Measurements from ENCODE around the gene ARVCF.

The ARVCF gene

DNA sequence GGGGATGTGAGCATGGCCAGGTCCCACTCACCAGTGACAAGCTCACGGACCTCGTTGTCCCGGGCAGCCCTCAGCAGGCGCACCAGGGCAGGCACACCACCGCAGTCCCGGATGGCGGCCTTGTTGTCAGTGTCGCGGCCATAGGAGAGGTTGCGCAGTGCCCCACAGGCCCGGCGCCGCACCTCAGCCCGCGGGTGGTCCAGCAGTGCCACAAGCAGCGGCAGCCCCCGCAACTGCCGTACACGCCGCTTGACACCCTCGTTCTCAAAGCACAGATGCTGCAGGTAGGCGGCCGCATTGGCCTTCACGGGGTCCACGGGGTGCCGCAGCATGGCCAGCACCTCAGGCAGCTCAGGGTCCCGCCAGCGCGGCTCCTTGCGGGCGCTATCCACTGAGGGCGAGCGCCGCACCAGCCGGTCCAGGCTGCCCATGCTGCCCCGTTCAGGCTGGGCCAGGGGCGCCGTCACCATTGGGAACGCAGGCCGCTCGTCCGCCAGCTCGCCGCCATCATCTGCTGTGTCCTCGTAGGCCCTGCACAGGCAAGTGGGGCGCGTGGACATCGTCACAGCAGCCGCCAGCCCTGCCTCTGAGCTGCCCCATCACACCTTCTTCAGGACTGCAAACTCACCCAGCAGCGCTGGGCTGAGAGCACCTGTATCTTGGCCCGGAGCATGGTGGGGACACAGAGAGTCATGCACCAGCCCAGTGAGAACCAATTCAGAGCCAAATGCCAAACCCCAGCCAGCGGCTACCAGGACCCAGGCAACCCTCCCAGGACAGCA is 36.7 kb downstream of the ARVCF start:
- DNase-seq (ENCODE audit: low read depth in 1 of 2, low spot score in 1 of 2), result no peak
- no peak for TF ChIP-seq JUND (IDR thresholded peaks at IDR 0.05; ENCODE audit: low read depth)
- in situ Hi-C loops (cut with HindIII; ENCODE audit: low pct_unique_long_range_greater_than_20kb, low sequenced_read_pairs), result no loop called here

DNA sequence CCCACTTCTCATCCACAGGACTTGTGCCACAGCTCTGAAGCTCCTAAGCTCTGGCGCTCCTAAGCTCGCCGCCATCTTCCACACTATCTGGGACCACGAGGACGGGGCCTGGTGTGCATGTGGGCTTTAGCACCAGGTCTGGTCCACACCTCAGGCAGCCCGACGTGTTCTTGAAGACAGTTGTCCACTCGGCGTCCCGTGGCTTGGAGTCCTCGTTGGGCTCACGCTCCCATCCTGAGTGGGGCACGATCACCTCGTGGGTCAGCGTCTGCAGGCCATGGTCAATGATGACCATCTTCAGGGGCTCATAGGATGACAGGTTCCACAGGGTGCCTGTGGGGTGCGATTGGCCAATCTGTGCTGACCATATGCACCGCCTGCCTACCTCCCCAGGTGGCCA is 37.9 kb downstream of the ARVCF start:
- TF ChIP-seq JUND (IDR thresholded peaks at IDR 0.05; ENCODE audit: low read depth), result no peak
- in situ Hi-C loops (cut with HindIII; ENCODE audit: low pct_unique_long_range_greater_than_20kb, low sequenced_read_pairs), result no loop called here
- no peak for DNase-seq (ENCODE audit: low read depth in 1 of 2, low spot score in 1 of 2)

DNA sequence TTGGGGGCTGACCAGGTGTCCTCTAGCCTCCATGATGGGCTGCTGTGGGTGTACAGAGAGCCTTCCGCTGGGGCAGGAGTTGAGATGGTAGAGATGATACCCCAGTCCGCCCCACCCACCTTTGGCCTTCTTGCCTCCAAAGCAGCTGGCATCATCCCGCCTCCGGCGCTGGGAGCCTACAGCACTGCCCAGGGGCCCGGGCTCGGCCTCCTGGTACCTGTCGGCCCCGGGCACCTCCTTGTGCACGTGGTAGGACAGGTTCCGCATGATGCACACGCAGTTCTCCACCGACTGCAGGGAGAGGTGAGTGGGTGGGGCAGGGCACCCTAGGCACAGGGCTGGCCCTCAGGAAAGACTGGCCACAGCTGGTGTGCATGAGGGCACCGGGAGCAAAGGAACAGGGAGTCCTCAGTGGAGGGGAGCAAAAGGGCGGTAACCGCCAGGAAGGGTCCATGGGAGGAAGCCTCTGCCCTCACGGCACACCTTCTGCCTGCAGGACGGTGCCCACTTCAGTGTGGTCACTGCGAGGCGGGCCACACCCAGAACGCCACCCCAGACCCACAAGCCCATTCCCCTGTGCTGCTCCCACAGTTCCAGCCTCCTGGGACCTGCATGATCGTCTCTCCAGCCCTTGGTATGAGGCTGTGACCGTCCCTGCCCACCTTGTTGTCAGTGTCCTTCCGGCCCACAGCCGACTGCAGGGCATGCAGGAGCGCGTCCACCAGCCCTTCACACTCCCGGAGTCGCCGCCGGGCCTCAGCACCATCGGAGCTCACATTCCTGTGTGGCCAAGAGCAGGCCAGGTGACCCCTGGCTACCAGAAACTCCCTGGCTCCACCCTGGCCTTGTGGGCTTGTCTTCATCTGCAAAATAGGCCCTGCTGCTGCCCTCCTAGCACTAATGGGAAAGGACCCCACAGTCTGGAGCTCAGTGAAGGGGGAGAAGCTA is 39.1 kb downstream of the ARVCF start:
- no peak for DNase-seq (ENCODE audit: low read depth in 1 of 2, low spot score in 1 of 2)
- no peak for TF ChIP-seq JUND (IDR thresholded peaks at IDR 0.05; ENCODE audit: low read depth)
- in situ Hi-C loops (cut with HindIII; ENCODE audit: low pct_unique_long_range_greater_than_20kb, low sequenced_read_pairs), result no loop called here

DNA sequence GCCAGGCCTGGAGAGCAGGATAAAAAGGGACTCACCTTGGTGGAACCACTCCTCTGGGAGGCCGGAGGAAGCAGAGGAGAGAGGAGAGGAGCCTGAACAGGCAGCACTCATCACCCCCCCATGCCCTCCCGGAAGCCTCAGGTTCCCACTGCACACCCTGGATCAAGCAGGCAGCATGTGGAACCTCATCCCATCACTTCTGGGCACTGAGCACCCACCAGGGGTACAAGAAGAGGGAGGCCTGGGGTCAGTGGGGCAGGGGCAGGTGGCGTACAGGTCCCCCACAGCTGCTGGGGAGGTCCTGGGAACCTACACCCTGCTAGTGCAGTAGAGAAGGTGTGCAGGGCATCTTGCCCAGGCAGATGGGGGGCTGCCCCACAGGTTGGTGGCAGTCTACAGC is 40.0 kb downstream of the ARVCF start:
- no peak for TF ChIP-seq JUND (IDR thresholded peaks at IDR 0.05; ENCODE audit: low read depth)
- no peak for DNase-seq (ENCODE audit: low read depth in 1 of 2, low spot score in 1 of 2)
- in situ Hi-C loops (cut with HindIII; ENCODE audit: low pct_unique_long_range_greater_than_20kb, low sequenced_read_pairs), result no loop called here

DNA sequence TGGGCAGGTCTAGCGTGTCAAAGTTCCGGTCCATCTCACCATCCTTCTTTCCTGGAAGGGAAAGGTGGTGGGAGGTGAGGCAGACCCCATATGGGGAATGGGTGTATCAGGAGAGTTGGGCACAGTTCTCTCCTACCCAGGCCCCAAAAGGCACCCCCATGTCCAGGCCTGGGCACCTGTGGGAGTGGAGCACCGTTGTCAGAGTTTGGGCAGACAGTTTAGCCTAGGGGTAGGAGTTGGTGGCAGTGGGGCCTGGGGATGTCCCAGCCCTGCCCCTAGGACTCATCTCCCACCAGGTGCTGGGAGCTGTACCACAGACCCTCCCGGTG is 41.0 kb downstream of the ARVCF start:
- DNase-seq (ENCODE audit: low read depth in 1 of 2, low spot score in 1 of 2), result no peak
- in situ Hi-C loops (cut with HindIII; ENCODE audit: low pct_unique_long_range_greater_than_20kb, low sequenced_read_pairs), result no loop called here
- TF ChIP-seq JUND (IDR thresholded peaks at IDR 0.05; ENCODE audit: low read depth), result no peak

DNA sequence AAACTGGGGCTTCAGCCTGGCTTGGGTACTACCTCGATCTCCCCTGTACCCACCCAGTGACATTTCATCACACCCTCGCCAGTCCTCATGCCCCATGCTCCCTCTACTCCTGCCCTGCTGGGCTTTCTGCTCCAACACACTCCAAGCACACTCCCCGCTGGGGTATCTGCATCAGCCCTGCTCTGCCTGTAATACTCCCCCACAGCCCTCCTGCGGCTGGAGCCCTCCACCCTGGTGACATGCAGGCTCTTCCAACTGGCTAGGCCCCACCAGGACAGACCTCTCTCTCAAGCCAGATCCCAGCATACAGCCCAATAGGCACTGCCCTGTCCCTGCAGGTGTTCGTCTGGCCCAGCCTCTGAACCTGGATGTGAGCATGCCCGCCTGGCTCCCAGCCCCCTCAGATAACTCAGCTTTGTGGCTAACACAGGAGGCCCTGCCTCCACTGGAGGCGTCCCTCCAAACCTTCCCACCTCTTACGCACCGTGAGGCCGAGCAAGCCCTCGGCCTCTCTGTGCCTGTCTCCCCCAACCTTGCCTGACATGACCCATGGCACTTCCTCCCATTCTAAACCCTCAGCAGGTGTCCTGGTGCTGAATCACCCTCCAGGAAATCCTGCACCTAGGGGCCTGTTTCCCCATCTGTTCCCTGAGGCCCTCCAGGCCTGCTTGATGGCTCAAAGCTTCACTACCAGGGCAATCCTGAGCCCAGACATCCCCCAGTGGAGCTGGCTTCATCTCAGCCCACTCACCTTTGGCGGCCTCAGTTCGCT is 41.5 kb downstream of the ARVCF start:
- no peak for TF ChIP-seq JUND (IDR thresholded peaks at IDR 0.05; ENCODE audit: low read depth)
- DNase-seq (ENCODE audit: low read depth in 1 of 2, low spot score in 1 of 2), result no peak
- in situ Hi-C loops (cut with HindIII; ENCODE audit: low pct_unique_long_range_greater_than_20kb, low sequenced_read_pairs), result no loop called here

- in situ Hi-C loops (cut with HindIII; ENCODE audit: low pct_unique_long_range_greater_than_20kb, low sequenced_read_pairs), result no loop called here
- TF ChIP-seq JUND (IDR thresholded peaks at IDR 0.05; ENCODE audit: low read depth), result no peak
- peak; percentile 72 to 78 for DNase-seq (ENCODE audit: low read depth in 1 of 2, low spot score in 1 of 2)
Observed at GRCh38 chr22:19974268-19974861, 42.3 kb downstream of the ARVCF start.

GRCh38 chr22:19973551-19974267 is 42.9 kb downstream of the ARVCF start:
- no peak for DNase-seq (ENCODE audit: low read depth in 1 of 2, low spot score in 1 of 2)
- no peak for TF ChIP-seq JUND (IDR thresholded peaks at IDR 0.05; ENCODE audit: low read depth)
- in situ Hi-C loops (cut with HindIII; ENCODE audit: low pct_unique_long_range_greater_than_20kb, low sequenced_read_pairs), result no loop called here

DNA sequence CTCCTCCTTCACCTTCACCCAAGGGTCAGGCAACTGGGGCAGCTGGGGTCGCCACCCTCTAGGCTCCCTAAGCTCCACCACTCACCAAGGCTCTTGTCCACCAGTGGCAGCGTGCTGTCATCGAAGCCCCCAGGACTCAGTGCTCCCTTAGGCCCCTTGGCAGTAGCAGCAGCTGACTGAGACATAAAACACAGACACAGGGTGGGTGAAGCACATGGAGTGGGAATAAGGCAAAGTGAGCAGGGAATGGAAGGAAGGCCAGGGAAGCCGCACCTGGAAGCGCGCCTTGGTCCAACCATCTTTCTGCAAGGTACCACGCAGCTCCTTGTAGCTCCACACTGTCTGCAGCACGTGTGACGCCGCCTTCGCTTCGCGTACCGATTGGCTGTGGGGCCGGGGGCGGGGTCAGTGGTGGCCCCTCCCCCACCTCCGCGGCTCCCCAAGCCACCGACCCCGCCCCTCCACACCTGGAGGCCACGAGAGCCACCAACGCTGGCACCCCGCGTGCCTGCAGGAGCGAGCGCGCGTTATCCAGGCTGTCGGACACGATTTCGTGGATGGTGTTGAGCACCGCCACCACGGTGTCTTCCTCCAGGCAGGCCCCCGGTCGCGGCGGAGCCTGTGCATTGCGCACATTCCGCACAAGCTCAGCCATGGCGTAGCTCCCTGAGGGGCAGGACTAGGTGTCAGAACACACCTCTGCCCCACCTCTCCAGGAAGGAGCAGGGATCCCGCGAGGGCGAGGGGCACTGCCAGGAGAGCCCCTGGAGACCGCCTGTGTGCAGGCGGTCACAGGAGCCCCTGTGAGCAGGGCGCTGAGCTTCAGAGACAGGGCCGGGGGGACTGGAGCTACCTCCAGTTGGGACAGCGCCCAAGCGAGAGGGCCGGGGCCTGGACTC is 43.7 kb downstream of the ARVCF start:
- DNase-seq (ENCODE audit: low read depth in 1 of 2, low spot score in 1 of 2), result no peak
- no peak for TF ChIP-seq JUND (IDR thresholded peaks at IDR 0.05; ENCODE audit: low read depth)
- in situ Hi-C loops (cut with HindIII; ENCODE audit: low pct_unique_long_range_greater_than_20kb, low sequenced_read_pairs), result no loop called here

DNA sequence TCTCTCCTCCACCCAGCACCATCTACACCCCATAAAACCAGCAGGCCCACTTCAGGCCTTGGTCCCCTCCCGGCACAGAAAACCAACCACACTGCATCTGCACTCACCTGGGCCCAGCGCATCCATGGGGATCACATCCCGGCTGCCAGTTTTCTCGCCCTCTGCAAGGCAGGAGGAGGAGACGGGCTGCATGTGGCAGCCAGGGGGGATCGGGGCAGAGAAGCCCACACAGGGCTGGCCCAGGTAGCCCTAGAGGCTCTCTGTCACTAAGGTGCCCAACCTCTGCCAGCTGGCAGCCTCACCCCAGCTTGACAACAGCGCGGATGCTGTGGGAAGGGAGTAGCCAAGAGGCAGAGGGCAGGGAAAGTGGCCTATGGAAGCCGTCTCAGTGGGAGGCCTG is 44.4 kb downstream of the ARVCF start:
- in situ Hi-C loops (cut with HindIII; ENCODE audit: low pct_unique_long_range_greater_than_20kb, low sequenced_read_pairs), result no loop called here
- no peak for TF ChIP-seq JUND (IDR thresholded peaks at IDR 0.05; ENCODE audit: low read depth)
- no peak for DNase-seq (ENCODE audit: low read depth in 1 of 2, low spot score in 1 of 2)
